ENCODE results near the gene ACAP3.
A peak's percentile ranks its signal among the peaks of the same experiment; 100 is the strongest.

Gene ACAP3, protein sequence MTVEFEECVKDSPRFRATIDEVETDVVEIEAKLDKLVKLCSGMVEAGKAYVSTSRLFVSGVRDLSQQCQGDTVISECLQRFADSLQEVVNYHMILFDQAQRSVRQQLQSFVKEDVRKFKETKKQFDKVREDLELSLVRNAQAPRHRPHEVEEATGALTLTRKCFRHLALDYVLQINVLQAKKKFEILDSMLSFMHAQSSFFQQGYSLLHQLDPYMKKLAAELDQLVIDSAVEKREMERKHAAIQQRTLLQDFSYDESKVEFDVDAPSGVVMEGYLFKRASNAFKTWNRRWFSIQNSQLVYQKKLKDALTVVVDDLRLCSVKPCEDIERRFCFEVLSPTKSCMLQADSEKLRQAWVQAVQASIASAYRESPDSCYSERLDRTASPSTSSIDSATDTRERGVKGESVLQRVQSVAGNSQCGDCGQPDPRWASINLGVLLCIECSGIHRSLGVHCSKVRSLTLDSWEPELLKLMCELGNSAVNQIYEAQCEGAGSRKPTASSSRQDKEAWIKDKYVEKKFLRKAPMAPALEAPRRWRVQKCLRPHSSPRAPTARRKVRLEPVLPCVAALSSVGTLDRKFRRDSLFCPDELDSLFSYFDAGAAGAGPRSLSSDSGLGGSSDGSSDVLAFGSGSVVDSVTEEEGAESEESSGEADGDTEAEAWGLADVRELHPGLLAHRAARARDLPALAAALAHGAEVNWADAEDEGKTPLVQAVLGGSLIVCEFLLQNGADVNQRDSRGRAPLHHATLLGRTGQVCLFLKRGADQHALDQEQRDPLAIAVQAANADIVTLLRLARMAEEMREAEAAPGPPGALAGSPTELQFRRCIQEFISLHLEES

DNA sequence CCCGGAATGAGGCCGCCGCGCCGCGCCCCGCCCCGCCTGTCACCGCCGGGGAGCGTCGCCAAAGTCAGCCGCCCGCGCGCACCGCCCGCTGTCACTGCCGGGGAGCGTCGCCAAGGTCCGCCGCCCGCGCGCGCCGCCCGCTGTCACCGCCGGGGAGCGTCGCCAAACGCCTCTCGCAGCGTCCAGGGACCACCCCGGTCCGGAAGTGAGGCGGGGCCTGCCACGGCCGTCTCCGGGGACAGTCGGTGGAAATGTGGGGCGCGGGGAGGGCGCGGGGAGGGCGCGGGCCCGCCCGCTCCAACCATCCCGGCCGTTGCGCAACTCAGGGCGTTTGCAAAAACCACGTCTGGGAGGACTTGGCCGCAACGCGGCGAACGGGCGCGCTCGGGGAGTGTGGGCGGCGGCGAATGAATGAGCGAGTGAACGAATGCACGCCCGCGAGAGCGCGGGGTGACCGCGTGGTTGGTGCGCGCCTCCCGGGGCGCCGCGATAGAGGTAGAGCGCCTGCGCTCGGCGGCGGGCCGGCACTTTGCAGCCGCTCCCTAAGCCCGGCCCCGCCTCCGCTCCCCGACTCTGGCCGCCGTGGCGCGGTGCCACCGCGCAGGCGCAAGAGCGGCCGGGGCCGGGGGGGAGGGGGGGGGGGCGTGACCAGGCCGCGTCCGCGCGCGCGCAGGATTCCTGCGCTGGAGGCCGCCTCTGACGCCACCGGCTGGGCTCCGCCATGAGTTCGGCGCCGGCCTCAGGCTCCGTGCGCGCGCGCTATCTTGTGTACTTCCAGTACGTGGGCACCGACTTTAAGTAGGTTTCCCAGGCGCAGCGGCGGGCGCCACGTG is at the start of gene ACAP3, which contains the start of gene PUSL1:
TSS of gene ACAP3 (minus strand) at position 8 of the 833 bp plus-strand sequence. CDS start 115 bp downstream, outside the sequence.
TSS of gene PUSL1 (plus strand) at position 675 of the 833 bp plus-strand sequence. CDS start at position 722, 47 bp downstream.
- peak; percentile 62 for DNase-seq (ENCODE audit: low read depth)

DNA sequence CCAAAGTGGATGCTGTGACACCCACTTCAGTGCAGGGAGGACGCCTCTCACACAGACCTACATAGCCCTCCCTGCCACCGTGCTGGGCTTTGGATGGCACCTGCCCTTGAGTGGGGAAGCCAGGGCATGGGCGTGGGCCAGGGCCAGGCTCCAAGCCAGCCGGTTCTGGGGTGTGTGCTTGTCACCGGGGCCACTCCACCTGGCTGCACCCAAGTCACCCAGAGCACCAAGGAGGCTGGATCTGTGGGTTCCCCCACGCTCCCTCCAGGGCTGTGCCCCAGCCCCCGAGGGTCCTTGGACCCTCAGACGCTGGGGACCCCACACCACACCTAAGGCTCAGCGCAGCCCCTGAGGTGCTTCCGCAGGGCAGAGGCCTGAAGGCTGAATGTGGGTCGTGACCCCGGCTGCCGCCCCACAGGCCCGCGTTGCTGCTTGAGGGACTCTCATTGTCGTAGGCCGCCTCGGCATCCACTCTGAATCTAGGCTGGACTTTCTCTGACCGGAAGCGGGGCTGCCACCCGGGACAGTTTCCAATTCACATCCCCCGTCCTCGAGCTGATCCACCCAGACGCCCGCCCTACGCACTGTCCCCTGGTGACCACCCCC is 49.2 kb upstream of the ACAP3 start:
- DNase-seq (ENCODE audit: low read depth): no peak

DNA sequence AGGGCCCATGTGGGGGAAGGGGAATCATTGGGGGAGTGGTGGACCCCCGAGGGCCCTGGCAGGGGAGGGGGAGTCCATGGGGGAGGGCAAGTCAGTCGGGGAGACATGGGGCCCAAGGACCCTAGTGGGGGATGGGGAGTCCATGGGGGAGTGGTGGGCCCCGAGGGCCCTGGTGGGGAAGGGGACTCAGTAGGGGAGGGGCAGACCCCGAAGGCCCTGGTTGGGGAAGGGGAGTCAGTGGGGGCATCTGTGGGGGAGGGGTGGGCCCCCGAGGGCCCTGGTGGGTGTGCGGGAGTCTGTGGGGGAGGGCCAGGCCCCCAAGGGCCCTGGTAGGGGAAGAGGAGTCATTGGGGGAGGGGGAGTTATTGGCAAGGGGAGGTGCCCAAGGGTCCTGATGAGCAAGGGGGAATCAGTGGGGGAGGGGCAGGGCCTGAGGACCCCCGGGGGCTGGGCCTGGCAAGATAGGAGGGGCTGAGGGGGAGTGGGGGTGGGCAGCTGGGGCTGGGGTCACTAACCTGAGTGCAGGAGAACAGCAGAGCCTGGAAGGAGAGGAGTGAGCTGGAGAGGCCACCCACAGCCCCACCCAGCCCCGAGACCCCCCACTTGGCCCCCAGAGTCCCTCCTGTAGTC is 48.6 kb upstream of the ACAP3 start:
- DNase-seq (ENCODE audit: low read depth): no peak

DNA sequence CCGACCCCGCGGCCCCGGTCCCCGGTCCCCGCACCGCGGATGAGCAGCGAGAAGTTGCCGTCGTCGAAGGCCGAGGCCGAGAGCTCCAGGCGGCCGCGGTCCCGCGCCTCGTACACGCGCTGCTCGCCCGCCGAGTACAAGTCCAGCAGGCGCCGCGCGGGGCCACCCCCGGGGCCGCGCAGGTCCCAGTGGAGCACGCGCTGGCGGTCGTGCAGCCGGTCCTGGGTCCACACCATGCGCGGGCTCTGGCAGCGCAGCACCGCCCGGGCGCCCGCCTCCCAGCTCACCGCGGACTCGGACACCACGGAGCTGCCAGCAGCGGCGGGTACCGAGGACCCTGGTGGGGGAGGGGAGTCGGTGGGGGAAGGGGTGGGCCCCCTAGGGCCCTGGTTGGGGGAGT is 47.7 kb upstream of the ACAP3 start:
- no peak for DNase-seq (ENCODE audit: low read depth)

DNA sequence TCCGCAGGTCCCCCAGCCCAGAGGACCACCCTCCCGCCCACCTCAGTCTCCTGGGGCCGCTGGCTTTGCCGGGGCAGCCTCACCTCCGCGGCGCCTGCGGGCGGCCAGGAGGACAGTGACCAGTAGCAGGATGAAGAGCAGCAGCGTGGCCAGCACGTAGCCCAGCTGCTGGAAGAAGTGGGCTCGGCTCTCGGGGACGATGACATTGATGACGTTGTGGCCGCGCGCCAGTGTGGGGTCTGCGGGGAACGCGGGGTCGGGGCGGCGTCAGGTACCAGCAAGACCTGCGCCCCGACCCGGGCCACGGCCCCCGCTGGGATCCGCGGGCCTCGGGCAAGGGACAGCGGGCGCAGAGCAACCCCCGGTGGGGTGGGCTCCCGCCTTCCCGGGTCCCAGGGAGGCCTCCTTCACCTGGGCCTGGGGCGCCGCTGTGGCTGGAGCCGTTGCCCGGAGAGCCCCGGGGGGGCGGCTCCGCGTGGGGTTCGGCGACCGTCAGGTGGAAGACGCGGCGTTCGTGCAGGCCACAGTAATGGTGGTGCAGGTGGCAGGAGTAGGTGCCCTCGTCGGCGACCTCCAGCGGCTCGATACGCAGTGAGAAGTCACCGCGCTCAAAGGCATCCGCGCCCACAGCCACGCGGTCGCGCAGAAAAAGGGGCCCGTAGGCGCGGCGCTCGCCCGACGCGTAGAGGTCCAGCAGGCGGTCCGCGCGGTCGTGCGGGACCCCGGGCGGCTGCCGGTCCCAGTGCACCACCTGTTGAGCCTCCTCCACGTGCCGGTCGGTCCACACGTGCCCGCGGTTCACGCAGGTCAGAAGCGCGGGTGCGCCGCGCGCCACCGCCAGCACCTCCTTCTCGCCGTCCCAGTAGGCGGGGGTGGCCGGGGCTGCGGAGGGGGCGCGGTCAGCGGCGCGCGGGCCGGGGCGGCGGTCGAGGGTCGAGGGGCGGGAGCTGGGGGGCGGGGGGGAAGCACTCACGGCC is 46.8 kb upstream of the ACAP3 start:
- no peak for DNase-seq (ENCODE audit: low read depth)

DNA sequence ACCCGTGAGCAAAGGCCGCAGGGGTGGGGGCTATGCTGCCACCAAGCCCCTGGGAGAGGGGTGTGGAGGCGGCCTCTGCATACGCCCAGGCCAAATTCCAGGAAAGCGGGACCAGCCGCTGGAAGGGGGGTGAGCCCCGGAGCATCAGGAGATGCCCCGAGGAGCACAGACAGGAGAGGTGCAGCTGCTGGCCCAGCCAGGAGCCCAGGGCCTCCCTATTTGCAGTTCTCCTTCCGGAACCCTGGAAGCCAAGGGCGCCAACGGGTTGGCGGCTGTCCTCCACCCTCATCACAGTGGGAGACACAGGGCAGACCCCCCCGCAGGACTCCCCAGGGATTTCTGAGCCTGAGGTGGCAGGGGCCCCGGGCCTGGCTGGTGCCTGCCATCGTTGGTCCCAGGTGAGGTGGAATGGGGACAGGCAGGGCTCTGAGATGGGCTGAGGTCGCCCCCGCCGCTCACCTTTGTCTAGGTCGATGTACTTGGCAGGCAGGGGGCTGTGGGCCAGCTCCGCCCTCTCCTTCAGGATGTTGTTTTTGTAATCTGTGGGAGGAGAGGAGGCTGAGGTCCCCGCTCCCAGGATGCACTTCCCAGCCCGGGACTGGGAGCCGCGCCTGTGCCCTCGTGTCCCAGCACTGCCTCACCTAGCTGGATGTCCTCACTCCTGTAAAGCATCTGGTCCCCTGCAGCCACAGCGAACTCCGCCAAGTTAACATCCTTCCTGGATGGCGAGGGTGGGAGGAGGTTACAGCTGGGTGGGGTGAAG is 45.8 kb upstream of the ACAP3 start:
- no peak for DNase-seq (ENCODE audit: low read depth)

DNA sequence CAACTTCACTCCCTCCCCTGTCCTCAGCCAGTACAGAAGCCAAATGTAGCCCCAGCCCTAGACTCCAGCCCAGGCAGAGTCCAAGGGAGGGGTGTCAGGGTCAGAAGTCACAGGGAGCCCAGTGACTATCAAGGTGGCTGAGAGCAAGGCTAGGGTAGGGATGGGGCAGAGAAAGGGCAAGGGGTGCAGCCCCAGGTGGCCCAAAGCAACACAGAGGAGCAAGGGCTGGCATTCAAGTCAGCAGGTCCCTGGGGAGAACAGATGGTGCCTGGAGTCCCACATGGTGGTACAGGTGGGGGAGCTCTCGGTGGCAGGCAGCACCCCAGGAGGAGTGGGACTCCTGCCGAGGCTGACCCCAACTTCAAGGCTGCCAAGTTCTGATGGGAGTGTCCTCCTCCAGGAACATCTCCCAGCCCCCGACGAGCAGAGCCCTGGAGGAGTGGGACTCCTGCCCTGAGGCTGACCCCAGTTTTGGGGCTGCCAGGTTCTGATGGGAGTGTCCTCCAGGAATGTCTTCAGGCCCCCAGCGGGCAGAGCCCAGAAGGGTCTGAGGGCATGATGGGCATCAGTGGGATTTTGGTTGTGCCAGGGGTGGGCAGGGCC is 45.2 kb upstream of the ACAP3 start:
- DNase-seq (ENCODE audit: low read depth): no peak

DNA sequence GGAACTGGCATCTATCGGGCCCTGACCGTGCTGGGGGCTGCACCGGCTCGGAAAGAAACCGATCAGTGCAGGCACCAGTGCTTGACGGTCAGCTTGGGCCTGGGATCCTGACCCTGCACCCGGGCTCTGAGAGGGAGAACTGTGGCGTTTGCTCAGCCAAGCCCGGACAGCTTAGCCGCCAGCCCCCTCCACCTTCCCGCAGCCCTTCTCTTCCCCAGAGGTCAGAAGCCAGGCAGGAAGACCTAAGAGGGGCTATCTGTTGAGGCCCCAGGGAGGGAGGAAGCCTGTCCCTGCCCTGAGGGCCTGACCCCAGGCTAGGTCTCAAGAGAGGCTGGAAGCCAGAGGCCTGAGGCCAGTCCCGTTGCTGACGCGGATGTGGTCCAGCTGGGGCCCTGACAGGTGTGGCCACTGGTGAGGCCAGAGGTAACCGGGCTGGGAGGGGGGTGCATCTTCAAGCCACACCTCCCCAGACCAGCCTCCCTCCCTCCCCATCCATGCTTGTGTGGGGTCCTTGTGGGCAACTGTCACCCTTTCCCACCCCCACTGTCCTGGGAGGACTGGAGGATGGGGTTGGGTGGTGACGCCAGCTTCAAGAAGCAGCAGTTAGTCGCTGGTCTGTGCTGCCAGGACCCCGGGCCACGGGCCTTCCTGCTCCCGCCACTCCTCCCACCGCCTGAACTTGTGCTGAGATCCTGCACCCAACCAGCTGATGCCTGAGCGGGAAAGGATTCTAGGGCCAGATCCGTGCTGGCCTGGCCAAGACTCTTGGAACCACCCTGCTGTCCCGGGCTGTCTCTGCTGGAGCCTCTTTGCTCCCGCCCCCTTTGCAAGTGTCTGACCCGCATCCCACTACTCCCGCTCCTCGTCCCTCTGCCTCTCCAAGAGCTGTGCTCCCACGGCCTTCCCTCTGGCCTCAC is 44.0 kb upstream of the ACAP3 start:
- DNase-seq (ENCODE audit: low read depth): no peak

DNA sequence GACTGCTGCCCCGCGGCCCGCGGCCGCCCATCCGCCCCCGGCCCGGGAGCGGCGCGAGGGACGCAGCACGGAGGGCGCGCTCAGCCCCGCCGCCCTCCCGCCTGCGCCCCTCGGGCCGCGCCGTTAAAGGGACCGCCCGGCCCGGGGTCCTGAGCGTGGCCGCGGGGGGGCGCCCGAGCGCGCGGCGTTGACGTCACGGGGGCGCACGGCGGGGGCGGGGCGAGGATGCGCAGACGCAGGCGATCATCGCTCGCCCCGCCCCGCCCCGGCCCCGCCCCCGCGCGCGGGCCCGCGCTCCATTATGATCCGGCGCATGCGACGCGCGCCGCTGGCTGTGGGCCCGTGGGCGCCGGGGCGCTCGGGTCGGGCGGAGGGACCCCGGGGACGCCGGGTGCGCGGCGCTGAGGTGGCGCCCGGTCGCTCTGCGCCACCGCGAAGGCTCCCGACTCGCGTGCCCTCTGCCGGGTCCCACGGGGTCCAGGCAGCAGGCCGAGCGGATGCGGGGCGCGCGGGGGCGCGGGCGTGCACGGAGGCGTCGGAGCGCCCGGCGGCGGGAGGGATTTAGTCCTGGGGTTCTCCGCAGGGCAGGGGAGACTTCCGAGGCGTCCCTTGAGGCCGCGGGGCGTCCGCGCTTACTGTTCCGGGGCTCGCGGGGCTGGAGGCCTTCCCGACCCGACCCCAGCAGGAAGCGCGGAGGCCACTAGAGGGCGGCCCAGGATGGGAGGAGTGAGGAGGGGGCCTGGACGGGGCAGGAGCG is 41.7 kb upstream of the ACAP3 start, which contains the start of gene DVL1:
TSS of gene DVL1 (minus strand) at position 163 of the 757 bp plus-strand sequence. CDS start 353 bp downstream, outside the sequence.
- DNase-seq (ENCODE audit: low read depth): peak; percentile 32

DNA sequence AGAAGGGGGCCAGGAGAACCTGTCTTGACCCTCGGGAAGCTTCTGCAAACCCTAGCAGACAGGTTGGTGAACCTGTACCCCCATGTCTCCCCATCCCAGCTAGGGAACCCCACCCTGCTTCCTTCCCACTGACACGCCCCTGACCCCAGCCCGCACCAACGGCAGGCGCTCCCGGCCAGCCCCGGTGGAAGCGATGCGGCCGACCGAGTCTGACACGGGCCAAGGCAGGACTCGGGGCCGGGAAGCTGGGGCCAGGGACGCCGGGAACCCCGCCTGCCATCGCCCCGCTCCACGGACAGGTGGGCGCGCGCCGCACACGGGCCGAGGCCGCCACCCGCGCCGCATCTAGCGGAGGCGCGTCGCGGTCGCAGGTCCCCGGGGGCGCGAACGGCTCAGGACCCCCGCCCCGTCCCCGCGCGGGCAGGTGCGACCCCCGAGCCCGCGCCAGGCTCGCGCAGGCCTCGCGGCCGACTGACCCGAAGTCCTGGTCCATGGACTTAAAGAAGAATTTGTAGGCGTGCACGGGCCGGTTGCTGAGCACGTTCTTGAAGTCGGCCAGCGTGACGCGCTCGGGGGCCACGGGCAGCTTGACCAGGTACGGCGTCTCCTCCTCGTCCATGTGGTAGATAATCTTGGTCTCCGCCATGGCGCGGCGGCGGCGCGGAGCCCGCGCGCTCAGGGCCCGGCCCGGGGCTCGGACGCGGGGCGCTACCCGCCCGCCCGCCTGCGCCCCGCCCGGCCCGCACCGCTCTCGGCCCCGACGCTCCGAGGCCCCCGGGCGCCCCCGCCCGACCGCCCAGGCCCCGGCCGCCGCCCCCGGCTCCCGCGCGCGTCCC is 40.9 kb upstream of the ACAP3 start:
- no peak for DNase-seq (ENCODE audit: low read depth)

DNA sequence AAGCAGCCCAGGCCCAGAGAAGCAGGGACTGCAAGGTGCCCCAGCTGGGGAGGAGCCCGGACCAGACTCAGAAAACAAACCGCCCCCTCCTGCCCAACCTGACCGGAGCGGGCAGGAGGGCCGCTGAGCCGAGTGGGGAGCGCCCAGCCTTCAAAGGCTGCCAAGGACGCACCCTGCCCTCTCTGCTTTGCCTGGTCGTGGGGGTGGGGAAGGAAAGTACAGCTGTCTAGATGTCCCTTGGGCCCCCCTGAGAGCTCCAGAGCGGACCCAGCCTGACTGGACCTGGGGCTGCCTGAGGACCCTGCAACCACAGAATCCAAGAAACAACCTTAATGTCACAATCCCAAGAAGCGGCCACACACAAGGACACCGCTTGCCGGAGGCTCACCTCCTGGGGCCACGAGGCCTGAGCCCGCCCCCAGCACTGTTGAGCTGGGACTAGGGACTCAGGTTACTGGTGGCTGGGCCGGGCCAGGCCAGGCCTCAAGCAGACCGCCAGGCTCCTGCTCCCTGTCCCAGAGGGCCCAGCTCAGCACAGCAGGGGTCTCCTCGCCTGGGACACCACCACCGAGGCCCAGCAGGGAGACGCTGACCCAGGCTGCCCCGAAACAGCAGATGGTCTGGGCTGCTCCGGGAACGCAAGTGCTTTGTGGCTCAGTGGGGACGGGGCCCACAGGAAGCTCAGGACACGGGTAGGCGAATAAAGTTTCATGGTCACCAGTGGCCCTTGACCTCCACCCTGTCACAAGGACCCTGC is 40.1 kb upstream of the ACAP3 start:
- no peak for DNase-seq (ENCODE audit: low read depth)

DNA sequence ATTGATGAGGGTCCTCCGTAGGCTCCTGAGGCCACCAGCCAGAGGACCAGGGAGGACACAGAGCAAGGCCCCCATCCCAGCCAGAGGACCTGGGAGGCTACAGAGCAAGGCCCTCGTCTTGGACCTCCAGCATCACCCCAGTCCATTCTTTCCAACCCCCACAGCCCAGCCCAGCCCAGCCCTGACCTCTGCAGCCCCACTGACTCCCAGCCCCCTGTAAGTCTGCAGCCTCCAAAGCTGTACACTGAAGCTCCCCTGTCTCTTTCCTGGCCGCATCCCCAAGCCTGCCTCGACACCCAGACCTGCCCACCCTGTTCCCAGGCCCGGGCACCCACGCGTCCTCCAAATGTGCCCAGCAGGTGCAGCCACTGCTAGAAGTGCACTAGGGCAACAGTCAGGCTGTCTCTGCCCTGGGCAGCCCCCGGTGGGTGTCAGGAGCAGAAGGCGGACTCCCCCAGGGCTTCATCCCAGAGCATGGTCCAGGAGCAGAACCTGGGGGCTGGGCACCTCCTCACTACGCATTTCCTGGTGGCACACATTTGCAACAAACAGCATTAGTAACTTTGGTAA is 39.4 kb upstream of the ACAP3 start:
- DNase-seq (ENCODE audit: low read depth): no peak

DNA sequence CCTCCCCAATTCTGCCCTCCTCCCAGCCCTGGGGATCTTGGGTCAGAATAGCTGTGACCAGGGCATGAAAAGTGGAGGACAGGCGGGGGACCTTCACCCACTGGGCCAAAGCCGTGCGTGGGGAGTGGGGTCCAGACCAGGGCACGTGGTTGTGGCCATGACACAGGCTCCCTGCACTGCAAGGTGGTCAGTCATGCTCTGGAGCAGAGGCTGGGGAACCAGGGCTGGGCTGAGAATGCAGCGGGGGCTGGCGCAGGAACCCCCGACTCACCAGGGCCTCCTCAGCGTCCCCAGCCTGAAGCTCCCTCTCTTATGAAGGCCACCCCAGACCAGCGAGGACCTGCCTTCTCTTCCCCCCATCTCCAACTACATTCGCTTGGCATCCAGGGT is 38.8 kb upstream of the ACAP3 start:
- DNase-seq (ENCODE audit: low read depth): no peak

DNA sequence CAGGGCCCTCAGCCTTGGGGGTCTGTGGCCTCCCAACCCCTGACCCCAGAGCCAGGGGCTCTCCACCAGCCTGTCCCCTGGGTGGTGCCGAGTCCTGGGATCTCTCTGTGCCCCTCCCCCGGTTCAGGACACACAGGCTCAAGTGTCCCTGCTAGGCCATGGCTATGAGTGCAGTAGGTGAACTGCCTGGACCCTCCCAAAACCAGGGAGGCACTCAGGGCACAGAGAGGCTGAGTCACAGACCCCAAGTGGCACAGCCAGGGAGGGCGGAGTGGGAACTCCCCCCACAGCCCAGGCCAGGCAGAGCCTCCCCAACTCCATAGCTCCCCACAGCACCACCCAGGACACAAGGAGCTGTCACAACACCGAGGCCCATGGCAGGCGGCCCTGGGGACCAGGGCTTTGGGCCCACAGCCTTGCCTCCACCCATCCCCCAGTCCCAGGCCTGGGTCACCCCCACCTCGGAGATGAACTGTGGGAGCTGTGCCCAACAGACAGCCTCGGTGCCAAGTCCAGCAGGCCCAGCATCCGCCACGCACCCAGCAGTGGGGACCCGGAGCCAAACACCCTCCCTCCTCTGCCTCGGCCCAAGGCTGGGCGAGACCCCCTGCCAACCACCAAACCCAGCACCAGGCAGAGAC is 38.2 kb upstream of the ACAP3 start:
- DNase-seq (ENCODE audit: low read depth): no peak
